HG03025 (cell line): Measurements from ENCODE around the gene FRYL.
"Not testable (repeated sequence)": the region's sequence is repeated elsewhere in the genome, so short reads cannot be mapped to it uniquely, and the experiment has no call there.

ENCODE experiments used
- ATAC-seq: cut with Tn5 transposase; IDR thresholded peaks from one replicate; pipeline ENCODE4 v1.9.1; 2021; ENCODE audit warnings: mild to moderate bottlenecking, moderate library complexity; ENCODE audit not compliant: unreplicated experiment, low FRiP score

The FRYL gene

GRCh38 chr4:48668254-48669017 is 111.6 kb downstream of the FRYL start:
- ATAC-seq: no peak

DNA sequence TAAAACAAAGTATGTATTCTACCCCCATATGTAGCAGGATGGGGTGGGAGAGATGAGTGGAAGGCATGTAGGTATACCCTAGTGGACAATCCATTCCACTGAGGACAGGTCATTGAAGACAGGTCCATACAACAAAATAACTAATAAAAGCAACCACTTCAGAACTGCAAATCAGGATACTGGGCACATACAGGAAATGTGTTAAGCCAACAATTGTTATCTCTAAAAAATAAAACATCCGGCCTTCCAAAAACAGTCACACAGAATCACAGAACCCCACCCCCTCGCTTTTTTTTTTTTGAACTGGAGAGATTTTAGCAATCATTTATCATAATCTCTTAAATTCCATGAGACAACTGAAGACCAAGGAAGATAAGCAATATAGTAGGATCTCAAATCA is 112.9 kb downstream of the FRYL start:
- ATAC-seq: no peak

DNA sequence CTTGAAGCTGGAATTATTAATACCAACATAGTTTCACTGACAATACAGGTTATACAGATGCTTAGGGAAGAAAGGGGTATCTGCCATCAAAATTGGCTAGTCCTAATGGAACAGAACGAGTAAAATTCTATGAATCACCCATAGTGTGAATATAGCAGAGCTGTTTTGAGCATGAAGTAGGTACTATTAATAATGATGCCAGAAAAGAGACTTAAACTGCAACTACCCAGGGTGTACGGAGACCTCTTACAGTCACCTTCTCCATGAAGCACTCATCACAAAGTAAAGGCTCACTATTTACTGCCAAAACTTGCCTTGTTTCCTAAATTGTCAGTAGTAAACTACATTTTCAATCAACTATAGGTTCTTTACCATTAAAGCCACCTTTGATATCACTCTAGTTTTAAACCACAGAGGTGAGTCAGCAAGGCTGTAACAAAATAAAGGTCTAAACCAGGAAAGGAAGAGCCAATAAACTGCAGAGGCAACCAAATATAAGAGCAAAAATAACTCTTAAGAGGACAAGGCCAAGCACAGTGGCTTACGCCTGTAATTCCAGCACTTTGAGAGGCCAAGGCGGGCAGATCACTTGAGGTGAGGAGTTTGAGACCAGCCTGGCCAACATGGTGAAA is 114.4 kb downstream of the FRYL start:
- no peak for ATAC-seq

- ATAC-seq: no peak
Measured at GRCh38 chr4:48664938-48665337, 115.1 kb downstream of the FRYL start.

DNA sequence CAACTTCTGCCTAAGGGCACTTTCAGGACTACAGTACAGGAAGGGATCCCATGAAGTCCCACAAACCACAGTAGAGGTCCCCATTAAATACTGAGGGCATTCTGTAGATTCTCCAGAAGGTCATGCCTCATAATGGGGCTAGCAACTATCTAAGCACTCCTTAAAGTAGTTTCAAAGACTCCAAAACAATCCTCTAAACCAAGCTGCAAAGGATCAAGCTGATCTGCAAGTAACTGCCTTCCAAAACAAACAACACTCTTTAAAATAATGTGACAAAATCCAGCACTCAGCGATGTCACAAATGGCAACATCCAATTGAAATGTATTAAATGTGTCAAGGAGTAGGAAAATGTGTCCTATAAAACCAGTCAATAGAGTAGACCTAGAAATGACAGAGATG is 118.7 kb downstream of the FRYL start:
- ATAC-seq: no peak

- no peak for ATAC-seq
Measured at GRCh38 chr4:48660347-48660746, 119.7 kb downstream of the FRYL start.

GRCh38 chr4:48654015-48654664 is 125.9 kb downstream of the FRYL start:
- no peak for ATAC-seq

- no peak for ATAC-seq
Measured at GRCh38 chr4:48653217-48654014, 126.7 kb downstream of the FRYL start.

DNA sequence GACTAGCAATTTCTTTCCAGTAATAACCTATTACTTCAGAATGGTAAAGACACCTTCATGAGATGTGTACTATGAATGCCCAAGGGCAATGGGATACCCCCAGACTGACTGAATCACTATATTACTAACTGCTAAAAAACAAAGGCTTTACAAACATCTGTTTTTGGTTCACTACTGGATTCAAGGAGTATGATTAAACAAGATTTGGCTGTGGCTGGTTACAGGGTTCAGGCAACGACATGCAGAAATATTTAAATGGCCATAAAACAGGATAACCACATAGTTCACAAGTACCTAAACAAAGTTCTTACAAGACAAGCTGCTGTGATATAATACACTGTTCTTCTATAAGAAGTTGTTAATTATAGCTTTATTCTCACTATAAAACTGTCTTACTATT is 128.2 kb downstream of the FRYL start:
- no peak for ATAC-seq

DNA sequence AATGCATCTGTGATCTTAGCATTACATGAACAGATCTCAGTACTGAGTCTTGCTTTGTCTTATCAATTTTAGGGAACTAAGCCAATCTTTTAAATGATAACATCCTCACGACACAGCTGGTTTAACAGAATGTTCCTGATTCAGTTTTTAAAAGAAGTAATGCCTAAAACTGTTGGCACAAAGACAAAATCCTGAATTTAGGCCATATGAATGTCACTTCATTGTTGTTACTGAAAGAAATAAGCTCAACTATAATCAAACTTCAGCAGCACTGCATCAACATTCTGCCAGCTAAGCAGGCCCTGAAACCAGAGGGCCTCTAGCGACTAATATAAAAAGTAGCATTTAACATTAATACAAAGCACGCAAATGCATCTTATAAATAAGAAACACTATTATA is 130.6 kb downstream of the FRYL start:
- no peak for ATAC-seq

GRCh38 chr4:48645225-48645794 is 134.8 kb downstream of the FRYL start:
- ATAC-seq: no peak

GRCh38 chr4:48642421-48643374 is 137.4 kb downstream of the FRYL start:
- ATAC-seq: no peak

GRCh38 chr4:48641401-48641800 is 138.7 kb downstream of the FRYL start:
- ATAC-seq: no peak

GRCh38 chr4:48640699-48641098 is 139.4 kb downstream of the FRYL start:
- ATAC-seq: no peak

GRCh38 chr4:48640225-48640624 is 139.9 kb downstream of the FRYL start:
- ATAC-seq: no peak

GRCh38 chr4:48639807-48640206 is 140.3 kb downstream of the FRYL start:
- no peak for ATAC-seq

GRCh38 chr4:48638586-48638985 is 141.5 kb downstream of the FRYL start:
- not testable (repeated sequence) for ATAC-seq

DNA sequence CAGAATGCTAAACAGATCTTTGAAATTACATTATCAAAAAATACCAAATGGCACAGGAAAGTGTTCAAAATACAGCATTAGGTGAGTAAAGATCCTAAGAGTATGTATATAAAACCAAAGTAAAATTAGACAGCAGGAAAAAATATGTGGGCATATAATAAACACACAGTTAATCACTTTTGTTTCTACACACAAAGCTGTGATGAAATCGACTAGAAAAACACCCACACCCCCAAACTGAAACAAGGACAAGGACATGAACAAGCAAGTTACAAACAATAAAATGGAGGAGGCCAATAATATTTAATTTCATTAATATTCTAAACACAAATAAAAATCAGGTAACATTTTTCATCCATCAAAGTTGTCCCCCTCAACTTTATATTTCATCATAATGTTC is 143.2 kb downstream of the FRYL start:
- no peak for ATAC-seq

GRCh38 chr4:48635980-48636379 is 144.1 kb downstream of the FRYL start:
- no peak for ATAC-seq

- no peak for ATAC-seq
Measured at GRCh38 chr4:48635310-48635709, 144.8 kb downstream of the FRYL start.
